B cell (primary cell): Measurements from ENCODE around the gene OR2T3. TPM values are rescaled to one million over a fixed set of nuclear protein-coding genes. Genes with fewer than 3 reads are reported as not detected.
"Not testable (repeated sequence)": the region's sequence is repeated elsewhere in the genome, so short reads cannot be mapped to it uniquely, and the experiment has no call there.

Experiments used
- ATAC-seq: fragments of 200-7000 bp; cut with Tn5 transposase; one replicate; pipeline ENCODE4 v1.10.0; 2021; ENCODE audit warnings: low read depth, mild to moderate bottlenecking, moderate number of reproducible peaks, moderate library complexity
- CTCF ChIA-PET: fragments of 350-600 bp; sonication (Branson Sonifier 250); formaldehyde crosslinking; loops from one replicate; lab custom pipeline; 2021; ENCODE audit warnings: antibody characterized with exemption, inconsistent platforms; lab: Charles Lee
- POLR2A ChIA-PET: fragments of 350-600 bp; sonication (Branson Sonifier 250); formaldehyde crosslinking; loops from one replicate; lab custom pipeline; 2021; ENCODE audit warnings: antibody characterized with exemption; lab: Charles Lee
- DNase-seq: peaks from one replicate; pipeline ENCODE4 v3.0.0; 2013
- H2AFZ ChIP-seq: 2 replicates; pipeline ENCODE4 v1.6.1; 2012; ENCODE audit warnings: mild to moderate bottlenecking, low read depth, low read length; ENCODE audit not compliant: insufficient read depth, poor library complexity, severe bottlenecking
- H3K27ac ChIP-seq, 2 donors: 1 replicate in 1 of 2; 2 replicates in 1 of 2; pipeline ENCODE4 v1.5.1; 2012 to 2013; ENCODE audit warnings: low read length in 2 of 2, mild to moderate bottlenecking in 2 of 2, moderate library complexity in 1 of 2
- H3K27me3 ChIP-seq, 4 experiments: fragments of 200-600 bp in 1 of 4; sonication (generic) in 1 of 4; replicated peaks in 1 of 4; 1 replicate in 2 of 4; 2 replicates in 2 of 4; pipeline versions ENCODE4 v1.6.1 to v1.7.0; 2013 to 2016; ENCODE audit warnings: low read length in 3 of 4, mild to moderate bottlenecking in 2 of 4, mixed read lengths in 1 of 4, moderate library complexity in 1 of 4; ENCODE audit not compliant: insufficient read depth in 4 of 4, control insufficient read depth in 3 of 4; ENCODE audit errors: control extremely low read depth in 1 of 4
- H3K36me3 ChIP-seq, 2 experiments: replicated peaks in 1 of 2; 1 replicate in 1 of 2; 2 replicates in 1 of 2; pipeline versions ENCODE4 v1.6.1 to v1.7.1; 2013; ENCODE audit warnings: low read length in 1 of 2; ENCODE audit not compliant: insufficient read depth in 2 of 2, control insufficient read depth in 1 of 2; ENCODE audit errors: control extremely low read depth in 1 of 2, extremely low read depth in 1 of 2
- H3K4me1 ChIP-seq, 2 donors: fragments of 200-600 bp in 1 of 2; sonication (generic) in 1 of 2; 1 replicate in 1 of 2; 2 replicates in 1 of 2; pipeline versions ENCODE4 v1.5.1 to v1.6.1; 2013 to 2017; ENCODE audit warnings: low read length in 2 of 2; ENCODE audit not compliant: control insufficient read depth in 2 of 2, insufficient read depth in 2 of 2
- H3K4me2 ChIP-seq: replicated peaks from 2 replicates; pipeline ENCODE3; 2012; ENCODE audit warnings: mild to moderate bottlenecking, low read depth, low read length; ENCODE audit not compliant: poor library complexity, severe bottlenecking
- H3K4me3 ChIP-seq, 5 experiments: fragments of 200-600 bp in 1 of 5; sonication (generic) in 1 of 5; 1 replicate in 3 of 5; 2 replicates in 2 of 5; pipeline versions ENCODE4 v1.5.1 to v1.7.0; 2011 to 2016; ENCODE audit warnings: low read length in 4 of 5, mild to moderate bottlenecking in 4 of 5, low read depth in 2 of 5, control low read depth in 1 of 5, moderate library complexity in 1 of 5; ENCODE audit not compliant: insufficient read depth in 1 of 5; ENCODE audit errors: control extremely low read depth in 1 of 5, extremely low read depth in 1 of 5
- H3K79me2 ChIP-seq: fragments of 200-600 bp; sonication (generic); one replicate; pipeline ENCODE4 v1.6.0; 2016; ENCODE audit warnings: low read length; ENCODE audit not compliant: control insufficient read depth, insufficient read depth
- H3K9ac ChIP-seq: fragments of 200-600 bp; sonication (generic); 2 replicates; pipeline ENCODE4 v1.6.1; 2017; ENCODE audit warnings: mild to moderate bottlenecking, low read length, moderate library complexity
- H3K9me3 ChIP-seq, 3 donors: one replicate each; pipeline versions ENCODE4 v1.6.1 to v1.7.1; 2013; ENCODE audit warnings: low read length in 2 of 3; ENCODE audit not compliant: control insufficient read depth in 2 of 3, insufficient read depth in 1 of 3; ENCODE audit errors: control extremely low read depth in 1 of 3
- H4K20me1 ChIP-seq: 2 replicates; pipeline ENCODE4 v1.6.0; 2012; ENCODE audit warnings: mild to moderate bottlenecking, low read length; ENCODE audit not compliant: insufficient read depth, control insufficient read depth, poor library complexity, severe bottlenecking
- H3K27ac Mint-ChIP-seq: one replicate; pipeline ENCODE4 v1.8.0; 2021; ENCODE audit warnings: mixed read lengths
- H3K27me3 Mint-ChIP-seq: one replicate; pipeline ENCODE4 v1.8.0; 2021; ENCODE audit warnings: mixed read lengths
- H3K4me1 Mint-ChIP-seq: one replicate; pipeline ENCODE4 v1.8.0; 2021; ENCODE audit warnings: mixed read lengths
- H3K4me3 Mint-ChIP-seq: one replicate; pipeline ENCODE4 v1.8.0; 2021; ENCODE audit warnings: mixed read lengths
- H3K9me3 Mint-ChIP-seq: one replicate; pipeline ENCODE4 v1.8.0; 2022; ENCODE audit warnings: mixed read lengths; ENCODE audit not compliant: insufficient read depth
- WGBS: methylation state at CpG from one replicate; pipeline ENCODE4 v1.1.5; 2013; ENCODE audit warnings: missing lambda C conversion rate; ENCODE audit not compliant: insufficient coverage; 5-methylcytosine and 5-hydroxymethylcytosine counted together
- intact Hi-C: fragments of 100-400 bp; cut with micrococcal nuclease; formaldehyde crosslinking; loops from one replicate; pipeline ENCODE4 v1.10.0; 2022
- polyA plus RNA-seq: library from polyadenylated mRNA; depleted of rRNA; stranded (reverse); fragments of >200 nt; gene quantifications from 2 replicates; pipeline ENCODE4 v1.2.3, GENCODE V29; 2012
- total RNA-seq, 2 donors: library from RNA; stranded (reverse); fragments of 120-200 nt in 1 of 2; gene quantifications; 1 replicate in 1 of 2; 2 replicates in 1 of 2; pipeline versions ENCODE4 v1.2.3 to v1.2.4, GENCODE V29; 2013 to 2022

Gene OR2T3
- total and polyA plus RNA-seq, 2 donors (not counting 1 experiment from before 2014, with no cell fraction given) = 1.2 to 1.8 TPM

DNA sequence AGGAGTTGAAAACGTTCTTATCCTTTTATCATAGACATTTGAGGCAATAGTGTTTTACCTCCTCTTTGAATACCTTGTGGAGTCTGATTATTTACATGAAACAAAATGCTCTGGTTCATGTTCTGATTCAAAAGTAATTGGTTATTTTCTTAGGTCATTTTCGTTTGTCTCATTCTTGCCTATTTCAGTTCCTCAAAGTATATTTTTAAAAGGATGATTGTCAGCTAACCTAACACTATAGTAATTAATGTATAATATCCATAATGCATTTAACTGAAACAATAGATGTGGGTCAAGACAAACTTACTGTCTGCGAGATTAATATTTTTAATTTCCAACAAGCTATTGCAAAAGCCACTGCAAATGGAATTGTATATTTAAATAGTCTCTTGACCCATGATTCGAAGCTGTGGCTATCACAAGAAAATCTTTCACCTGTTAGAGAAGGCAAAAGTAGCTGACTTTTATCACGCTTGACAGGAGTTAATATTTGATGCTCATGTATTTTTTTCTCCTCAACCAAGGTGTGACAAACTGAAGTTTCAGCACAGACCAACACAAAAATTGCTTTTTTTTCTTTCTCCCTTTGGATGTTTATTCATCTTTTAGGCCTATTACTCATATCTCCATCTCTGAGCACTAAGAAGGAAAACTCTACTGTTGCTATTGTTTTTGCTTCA, 22.5 kb upstream of the OR2T3 start:
- intact Hi-C loops, POLR2A ChIA-PET, H3K9me3 ChIP-seq, H3K79me2 ChIP-seq, DNase-seq, H3K9ac ChIP-seq, H3K27me3 Mint-ChIP-seq, ATAC-seq, H3K4me2 ChIP-seq, H3K4me3 ChIP-seq, H4K20me1 ChIP-seq, H2AFZ ChIP-seq, H3K36me3 ChIP-seq, H3K27me3 ChIP-seq, H3K9me3 Mint-ChIP-seq, CTCF ChIA-PET: not testable (repeated sequence)
- H3K4me1 Mint-ChIP-seq = peaks cover 22% of the 10 kb centered on the region
- no CpG with 5 or more reads among the region's 5 CpGs for WGBS
- Histone ChIP-seq H3K27ac (peak overlapping the region; percentile 24 to 70), H3K4me1 (peaks cover 24 to 27% of the 10 kb centered on the region in 2 donors)
- H3K4me3 Mint-ChIP-seq = peak overlapping the region; percentile 72
- peak overlapping the region; percentile 89 for H3K27ac Mint-ChIP-seq

DNA sequence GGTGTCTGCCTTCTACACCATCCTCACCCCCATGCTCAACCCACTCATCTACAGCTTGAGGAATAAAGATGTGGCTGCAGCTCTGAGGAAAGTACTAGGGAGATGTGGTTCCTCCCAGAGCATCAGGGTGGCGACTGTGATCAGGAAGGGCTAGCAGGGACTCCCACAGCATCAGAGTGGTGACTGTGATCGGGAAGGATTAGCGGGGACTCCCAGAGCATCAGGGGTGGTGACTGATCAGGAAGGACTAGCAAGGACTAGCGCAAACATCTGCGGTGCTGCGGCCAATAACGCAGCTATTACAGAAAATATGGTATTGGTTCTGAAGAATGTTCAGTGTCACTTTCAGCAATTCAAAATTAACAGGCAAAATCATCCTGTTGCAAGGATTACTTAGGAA, 19.5 kb upstream of the OR2T3 start:
- ATAC-seq, H3K4me1 Mint-ChIP-seq, DNase-seq, H3K27me3 Mint-ChIP-seq, H3K4me2 ChIP-seq, H3K36me3 ChIP-seq, H3K27me3 ChIP-seq, H3K9ac ChIP-seq, H3K27ac Mint-ChIP-seq, H3K9me3 ChIP-seq, intact Hi-C loops, H3K79me2 ChIP-seq, H3K27ac ChIP-seq, POLR2A ChIA-PET, H2AFZ ChIP-seq, H3K4me3 ChIP-seq, H3K4me3 Mint-ChIP-seq, H4K20me1 ChIP-seq, H3K9me3 Mint-ChIP-seq, CTCF ChIA-PET: not testable (repeated sequence)
- H3K4me1 ChIP-seq = peaks cover 7 to 12% of the 10 kb centered on the region in 2 donors
- WGBS = no CpG with 5 or more reads among the region's 7 CpGs

GRCh38 chr1:248455045-248455444, 18.1 kb upstream of the OR2T3 start:
- H3K4me1 Mint-ChIP-seq, H3K4me1 ChIP-seq, H3K27ac ChIP-seq, H3K27ac Mint-ChIP-seq, H3K9me3 Mint-ChIP-seq, H2AFZ ChIP-seq, H3K4me3 Mint-ChIP-seq, H4K20me1 ChIP-seq, H3K36me3 ChIP-seq, H3K27me3 Mint-ChIP-seq, H3K9me3 ChIP-seq, POLR2A ChIA-PET, ATAC-seq, CTCF ChIA-PET, H3K4me3 ChIP-seq, H3K79me2 ChIP-seq, DNase-seq, H3K9ac ChIP-seq, H3K27me3 ChIP-seq, H3K4me2 ChIP-seq, intact Hi-C loops: not testable (repeated sequence)
- WGBS = no CpG with 5 or more reads among the region's 4 CpGs

DNA sequence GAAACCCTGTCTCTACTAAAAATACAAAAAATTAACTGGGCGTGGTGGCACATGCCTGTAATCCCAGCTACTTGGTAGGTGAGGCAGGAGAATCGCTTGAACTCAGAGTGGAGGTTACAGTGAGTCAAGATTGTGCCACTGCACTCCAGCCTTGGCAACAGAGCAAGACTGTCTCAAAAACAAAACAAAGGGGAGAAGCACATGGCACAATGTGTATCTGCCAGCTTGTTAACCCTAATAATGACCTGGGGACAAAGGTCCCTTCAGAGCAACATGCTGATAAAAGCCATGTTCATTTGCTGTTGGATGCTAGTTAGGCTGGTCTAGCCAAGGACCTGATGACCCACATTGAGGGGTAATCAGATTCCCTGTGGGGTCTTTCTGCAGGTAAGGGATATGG, 16.5 kb upstream of the OR2T3 start:
- H3K27ac Mint-ChIP-seq, H3K9me3 Mint-ChIP-seq, CTCF ChIA-PET, H4K20me1 ChIP-seq, H3K27me3 ChIP-seq, ATAC-seq, H3K4me1 ChIP-seq, DNase-seq, H3K27me3 Mint-ChIP-seq, H3K79me2 ChIP-seq, H3K9me3 ChIP-seq, POLR2A ChIA-PET, H3K4me1 Mint-ChIP-seq, H3K27ac ChIP-seq, H3K36me3 ChIP-seq, H3K9ac ChIP-seq, H3K4me3 Mint-ChIP-seq, H3K4me2 ChIP-seq, H3K4me3 ChIP-seq, H2AFZ ChIP-seq, intact Hi-C loops: not testable (repeated sequence)
- WGBS = no CpG with 5 or more reads among the region's 2 CpGs
